HG03442 (cell line): ENCODE results near the gene ALDOB.
A peak's percentile ranks its signal among the peaks of the same experiment; 100 is the strongest.
"Not testable (repeated sequence)": the region's sequence is repeated elsewhere in the genome, so short reads cannot be mapped to it uniquely, and the experiment has no call there.

Experiments used
- ATAC-seq: cut with Tn5 transposase; IDR thresholded peaks from one replicate; pipeline ENCODE4 v1.9.1; 2021; ENCODE audit warnings: mild to moderate bottlenecking, moderate library complexity; ENCODE audit not compliant: unreplicated experiment

Gene ALDOB

GRCh38 chr9:101388507-101388993, 47.0 kb downstream of the ALDOB start:
- ATAC-seq = no peak

- peak; percentile 63 for ATAC-seq
Observed at GRCh38 chr9:101387871-101388506, 47.6 kb downstream of the ALDOB start.

- not testable (repeated sequence) for ATAC-seq
Observed at GRCh38 chr9:101384873-101385536, 50.6 kb downstream of the ALDOB start, which contains the start of gene BAAT. BAAT (minus strand) TSS chr9:101385006; CDS start chr9:101371404, 13,602 bp downstream.

GRCh38 chr9:101383361-101383760, 52.2 kb downstream of the ALDOB start:
- ATAC-seq = no peak

- ATAC-seq = no peak
Observed at GRCh38 chr9:101381833-101382342, 53.7 kb downstream of the ALDOB start.

GRCh38 chr9:101381118-101381517, 54.5 kb downstream of the ALDOB start:
- ATAC-seq = no peak

GRCh38 chr9:101380295-101380694, 55.3 kb downstream of the ALDOB start:
- no peak for ATAC-seq

GRCh38 chr9:101376111-101376848, 59.3 kb downstream of the ALDOB start:
- ATAC-seq = no peak

GRCh38 chr9:101375546-101375945, 60.0 kb downstream of the ALDOB start:
- ATAC-seq = no peak

- no peak for ATAC-seq
Observed at GRCh38 chr9:101372327-101373118, 63.1 kb downstream of the ALDOB start.

GRCh38 chr9:101371813-101372212, 63.8 kb downstream of the ALDOB start:
- ATAC-seq = no peak
